ENCODE measurements around the gene DNAH6. TPM values are rescaled to one million over a fixed set of nuclear protein-coding genes. Genes with fewer than 3 reads are reported as not detected.

The DNAH6 gene
- total RNA-seq, 4 donors from 2014 or later: 0.06 to 0.38 (median 0.13) TPM; not detected in 1

- Histone ChIP-seq H3K27me3 (no peaks in the 10 kb centered on the region), H3K4me3 (no peak overlapping the region), H3K36me3 (no peaks in the 10 kb centered on the region), H3K4me1 (no peaks in the 10 kb centered on the region), H3K27ac (peak overlapping the region in 1 of 4 donors; percentile 56), H3K9me3 (no peaks in the 10 kb centered on the region)
- DNase-seq: no peak
- intact Hi-C loops (cut with DNase I): no loop called here
- no peak for TF ChIP-seq CTCF (IDR thresholded peaks at IDR 0.05)
- TF ChIP-seq POLR2A (IDR thresholded peaks at IDR 0.05): no peak
- 24 to 32% methylated on average over 4 of the region's 4 CpGs for WGBS, 2 donors
These were observed 290.8 kb downstream of the DNAH6 start for GRCh38 chr2:84807063-84807485.

- Histone ChIP-seq H3K27me3 (no peaks in the 10 kb centered on the region), H3K9me3 (no peaks in the 10 kb centered on the region), H3K4me1 (no peaks in the 10 kb centered on the region), H3K36me3 (no peaks in the 10 kb centered on the region), H3K4me3 (no peak overlapping the region), H3K27ac (no peak overlapping the region)
- intact Hi-C loops (cut with DNase I): no loop called here
- no peak for DNase-seq
- TF ChIP-seq CTCF (IDR thresholded peaks at IDR 0.05) (no peak), POLR2A (IDR thresholded peaks at IDR 0.05) (no peak)
- 67 to 76% methylated on average over 4 of the region's 4 CpGs for WGBS, 2 donors
These were observed 292.0 kb downstream of the DNAH6 start for GRCh38 chr2:84808279-84808678.

- TF ChIP-seq POLR2A (IDR thresholded peaks at IDR 0.05) (no peak), CTCF (IDR thresholded peaks at IDR 0.05) (no peak)
- WGBS, 2 donors: 92 to 98% methylated on average over 5 of the region's 6 CpGs
- no peak overlapping the region for H3K27ac ChIP-seq
- no peaks in the 10 kb centered on the region for H3K9me3 ChIP-seq
- no peaks in the 10 kb centered on the region for H3K27me3 ChIP-seq
- intact Hi-C loops (cut with DNase I): no loop called here
- no peaks in the 10 kb centered on the region for H3K4me1 ChIP-seq
- DNase-seq: no peak
- no peaks in the 10 kb centered on the region for H3K36me3 ChIP-seq
- no peak overlapping the region for H3K4me3 ChIP-seq
These were observed 295.6 kb downstream of the DNAH6 start for GRCh38 chr2:84811839-84812431.

GRCh38 chr2:84815146-84815545 is 298.8 kb downstream of the DNAH6 start:
- Histone ChIP-seq H3K36me3 (no peaks in the 10 kb centered on the region), H3K4me3 (no peak overlapping the region), H3K27me3 (no peaks in the 10 kb centered on the region), H3K27ac (no peak overlapping the region), H3K4me1 (no peaks in the 10 kb centered on the region), H3K9me3 (no peaks in the 10 kb centered on the region)
- 41 to 69% methylated on average over 3 of the region's 3 CpGs for WGBS, 2 donors
- no peak for DNase-seq
- intact Hi-C loops (cut with DNase I): no loop called here
- TF ChIP-seq CTCF (IDR thresholded peaks at IDR 0.05) (no peak), POLR2A (IDR thresholded peaks at IDR 0.05) (no peak)

GRCh38 chr2:84816426-84817026 is 300.2 kb downstream of the DNAH6 start:
- H3K27me3 ChIP-seq: no peaks in the 10 kb centered on the region
- WGBS, 2 donors: 78 to 89% methylated on average over 6 of the region's 6 CpGs

More at GRCh38 chr2:84816426-84817026, 300.2 kb downstream of the DNAH6 start:
- DNase-seq: no peak
- intact Hi-C loops (cut with DNase I): no loop called here
- H3K9me3 ChIP-seq: no peaks in the 10 kb centered on the region
- H3K4me1 ChIP-seq: no peaks in the 10 kb centered on the region
- H3K27ac ChIP-seq: no peak overlapping the region
- H3K4me3 ChIP-seq: no peak overlapping the region
- H3K36me3 ChIP-seq: no peaks in the 10 kb centered on the region
- TF ChIP-seq POLR2A (IDR thresholded peaks at IDR 0.05) (no peak), CTCF (IDR thresholded peaks at IDR 0.05) (no peak)

Measured in esophagus squamous epithelium (tissue), 5 donors.